Breast epithelium (tissue), 3 donors: ENCODE data around the gene L3MBTL3. TPM values are rescaled to one million over a fixed set of nuclear protein-coding genes. Genes with fewer than 3 reads are reported as not detected.

Source experiments
- total RNA-seq, 3 donors: library from RNA; depleted of rRNA; stranded (reverse); fragments of >200 nt; gene quantifications; one replicate each; pipeline ENCODE4 v1.1.0, GENCODE V29; 2016

Gene L3MBTL3
- total RNA-seq, 3 donors from 2014 or later, result 7.4 to 16.7 (median 9.7) TPM

Other genes starting within 250 kb of the L3MBTL3 start
- not detected for gene TMEM244, start 157.3 kb upstream of the L3MBTL3 start, total RNA-seq
- gene SAMD3, start 204.4 kb downstream of the L3MBTL3 start, total RNA-seq, result 1 to 10 TPM in 2 of 3 donors, under 1 TPM in 1; 0.33 to 2.1 (median 1.2) TPM